HG02938 (cell line): ENCODE measurements around the gene EFHC1.

ENCODE experiments used
- ATAC-seq: cut with Tn5 transposase; IDR thresholded peaks from one replicate; pipeline ENCODE4 v1.9.1; 2021; ENCODE audit warnings: mild to moderate bottlenecking, moderate library complexity; ENCODE audit not compliant: unreplicated experiment

EFHC1 gene

DNA sequence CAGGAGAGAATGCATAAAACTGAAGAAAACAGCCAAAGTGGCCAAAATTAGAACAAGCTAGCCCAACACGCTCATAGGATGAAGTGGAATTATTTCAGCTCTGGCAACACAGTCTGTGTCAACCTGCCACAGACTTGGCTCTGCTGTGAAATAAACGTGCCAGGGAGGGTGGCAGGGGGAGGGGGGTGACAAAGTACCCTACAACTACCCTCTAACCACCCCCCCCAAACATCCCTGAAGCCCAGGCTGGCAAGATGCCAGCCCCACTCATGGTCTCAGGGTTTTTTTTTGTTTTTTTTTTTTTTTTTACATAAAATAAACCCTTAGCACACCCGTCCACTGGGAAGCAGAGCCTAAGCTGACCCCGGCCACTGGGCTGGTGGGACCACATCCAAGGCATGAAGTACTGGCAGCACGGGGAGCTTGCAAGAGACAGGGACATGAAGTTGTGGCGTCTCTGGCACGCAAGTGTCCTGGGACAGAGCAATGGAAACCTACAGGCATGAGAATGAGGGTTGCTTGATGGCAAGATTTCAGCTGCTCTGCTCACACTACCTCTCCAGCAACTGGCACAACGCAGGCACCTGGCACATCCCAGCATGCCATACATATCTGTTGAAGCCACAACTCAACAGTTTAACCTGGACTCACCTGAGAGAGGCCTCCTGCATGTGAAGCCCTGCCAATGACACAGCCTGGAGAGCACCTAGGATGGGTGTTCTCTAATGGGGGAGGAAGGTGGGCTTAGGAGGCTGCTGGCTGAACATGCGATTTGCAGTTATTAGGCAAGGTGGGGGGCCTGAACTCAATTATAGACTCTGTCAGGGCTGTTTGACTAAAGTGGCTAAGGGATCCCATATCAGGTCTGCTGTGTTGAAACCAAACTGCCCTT lies 80.3 kb downstream of the EFHC1 start:
- ATAC-seq, result no peak

DNA sequence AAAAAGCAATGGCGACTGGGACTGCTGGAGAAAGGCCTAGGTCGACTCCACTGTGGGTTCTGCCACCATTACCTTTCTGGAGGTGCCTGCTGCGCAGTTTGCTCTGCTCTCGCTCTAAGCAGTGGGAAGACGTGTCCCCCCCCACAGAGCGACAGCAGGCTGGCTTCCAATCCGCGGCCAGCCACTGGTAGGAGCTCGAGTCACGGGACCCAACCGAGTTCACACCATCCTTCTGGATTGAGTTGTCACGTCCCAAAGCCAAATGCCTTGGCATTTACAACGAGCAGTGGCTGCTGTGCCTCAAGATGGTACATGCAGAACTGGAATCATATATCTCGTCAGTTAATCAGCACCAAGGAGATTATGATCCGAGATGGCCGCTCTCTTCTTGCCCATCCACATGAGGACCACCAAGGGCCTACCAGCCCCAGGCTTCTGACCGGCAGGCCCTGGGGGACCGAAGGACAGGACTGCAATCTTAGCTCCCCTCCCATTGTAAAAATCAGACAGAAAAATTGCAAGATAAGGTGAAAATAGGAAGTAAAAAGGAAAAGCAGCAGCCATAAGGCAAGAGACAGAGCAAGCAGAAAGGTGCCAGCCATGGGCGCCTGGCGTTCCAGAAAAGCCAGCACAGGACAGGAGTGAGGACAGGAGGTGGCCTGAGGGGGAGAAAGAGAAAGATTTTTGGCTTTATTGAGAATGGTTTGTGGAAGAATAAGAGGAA lies 82.3 kb downstream of the EFHC1 start:
- no peak for ATAC-seq

DNA sequence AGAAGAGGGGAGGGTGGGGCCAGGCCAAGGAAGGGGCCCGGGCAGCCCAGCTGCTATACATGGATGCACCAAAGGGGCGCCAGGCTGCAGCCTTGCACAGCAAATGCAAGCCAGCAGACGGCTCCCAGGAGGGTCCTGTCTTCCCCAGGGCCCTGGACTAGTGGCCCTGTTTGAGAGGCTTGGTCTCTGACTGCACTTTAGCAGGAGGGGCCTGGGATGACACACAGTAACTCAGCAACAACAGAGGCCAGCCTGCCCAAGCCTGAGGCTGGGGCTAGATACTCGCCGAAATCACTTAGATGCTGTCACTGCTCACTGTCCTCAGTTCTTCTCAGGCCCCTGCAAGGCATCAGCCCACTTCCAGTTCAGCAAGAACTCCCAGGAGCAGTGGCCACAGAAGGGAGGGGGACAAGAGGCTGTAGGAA lies 83.2 kb downstream of the EFHC1 start:
- ATAC-seq, result no peak

DNA sequence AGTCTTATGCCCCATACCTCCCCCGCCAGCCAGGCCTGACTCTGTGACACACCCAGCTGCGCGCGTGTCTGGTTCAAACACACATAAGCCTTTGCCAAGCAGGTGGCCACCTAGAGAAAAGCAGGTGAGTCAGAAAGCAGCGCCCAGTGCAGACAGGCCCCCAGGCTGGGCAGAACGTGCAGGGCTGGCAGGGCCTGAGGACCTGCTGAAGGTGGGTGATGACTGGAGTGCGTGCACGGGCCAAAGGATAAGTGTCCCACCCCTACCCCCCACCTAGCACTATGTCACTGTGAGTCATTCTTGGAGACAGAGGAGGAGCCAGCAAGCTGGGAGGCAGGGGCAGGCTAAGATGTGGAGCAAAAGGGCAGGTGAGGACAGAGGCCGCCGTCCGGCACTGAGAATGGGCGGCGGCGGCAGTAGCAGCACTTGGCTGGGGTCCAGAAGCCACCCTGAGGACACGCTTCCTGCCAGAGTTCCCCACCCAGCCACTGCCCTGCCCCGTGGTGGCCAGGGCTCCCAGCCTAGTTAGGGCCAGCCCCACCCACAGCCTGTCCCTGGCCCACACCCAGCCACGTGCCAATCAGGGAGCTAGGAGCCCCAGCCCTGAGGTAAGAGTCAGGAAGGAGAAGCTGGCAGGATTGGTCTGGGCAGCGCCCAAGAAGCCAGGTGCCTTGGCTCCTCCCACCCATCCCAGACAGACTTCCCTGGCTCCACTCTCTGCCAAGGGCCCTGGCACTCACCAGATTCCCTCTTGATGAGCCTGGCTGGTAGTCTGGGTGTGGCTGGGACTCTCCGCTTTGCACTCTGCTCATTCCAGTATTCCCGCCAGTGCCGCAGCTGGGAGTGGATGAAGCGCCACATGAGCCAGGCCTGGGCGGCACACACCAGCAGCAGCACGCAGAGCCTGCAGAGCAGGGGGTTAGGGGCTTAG lies 84.0 kb downstream of the EFHC1 start:
- ATAC-seq, result no peak

DNA sequence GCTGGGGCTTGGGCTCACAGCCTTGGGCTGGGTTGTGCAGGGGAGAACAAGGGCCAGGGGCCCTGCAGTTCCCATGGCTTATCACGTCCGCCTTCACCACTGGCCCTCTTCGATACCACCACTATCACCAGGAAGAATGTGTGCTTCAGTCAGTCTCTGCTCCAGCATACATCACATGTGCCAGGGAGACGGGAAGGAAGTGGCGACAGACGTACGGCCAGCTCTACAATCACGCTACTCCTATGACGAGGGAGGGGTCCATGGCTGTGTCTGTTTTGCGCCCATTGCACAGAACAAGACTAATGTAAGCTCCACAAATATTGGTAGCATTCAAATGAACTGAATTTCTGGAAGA lies 84.6 kb downstream of the EFHC1 start:
- ATAC-seq, result no peak

DNA sequence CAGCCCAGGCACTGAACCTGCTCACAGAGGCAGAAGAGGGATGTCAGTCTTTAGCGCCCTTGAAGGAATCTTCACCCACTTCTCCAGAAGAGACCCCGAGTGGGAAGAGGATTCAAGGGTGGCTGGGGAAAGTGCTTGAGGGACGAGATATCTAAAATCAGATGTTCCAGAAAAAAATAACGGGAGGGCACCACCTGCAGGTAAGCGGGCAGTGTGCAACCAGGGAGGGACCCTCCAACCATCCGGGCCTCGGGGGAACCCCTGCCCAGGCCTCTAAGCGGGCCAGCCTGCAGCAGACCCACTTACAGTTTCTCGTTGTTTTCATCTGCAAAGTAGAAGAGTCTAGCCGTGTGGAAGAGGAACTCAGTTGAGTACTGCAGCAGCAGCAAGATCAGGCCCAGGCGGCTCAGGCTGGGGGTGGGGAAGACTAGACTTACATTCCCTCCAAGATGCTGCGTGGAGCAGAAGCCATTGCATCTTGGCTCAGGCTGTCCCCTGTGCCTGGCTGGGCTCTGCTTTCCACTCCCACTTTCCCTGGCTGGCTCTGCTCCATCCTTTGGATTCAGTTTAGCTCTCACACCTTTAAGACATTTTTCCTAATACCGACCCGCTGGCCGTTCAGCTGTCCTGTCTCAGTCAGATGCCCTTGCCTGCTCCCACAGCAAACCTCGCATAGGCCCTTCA lies 85.7 kb downstream of the EFHC1 start:
- ATAC-seq, result no peak

DNA sequence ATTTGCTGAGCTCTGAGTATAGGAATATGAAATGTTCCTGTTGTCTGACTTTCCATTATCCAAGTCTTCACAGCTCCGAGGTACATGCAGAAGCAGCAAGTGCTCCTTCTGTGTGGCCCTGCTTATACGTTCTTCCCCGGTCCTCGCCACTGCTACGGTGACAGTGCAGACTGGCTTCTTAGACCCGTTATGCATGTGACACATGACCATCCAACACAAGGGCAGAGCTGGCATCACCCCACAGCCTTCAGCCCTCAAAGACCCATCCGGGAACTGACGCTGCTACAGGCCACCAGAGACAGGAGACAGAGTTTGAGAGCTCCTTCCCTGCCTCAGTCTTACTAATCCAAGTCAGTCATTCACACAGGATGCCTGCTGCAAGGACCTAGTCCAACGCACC lies 86.3 kb downstream of the EFHC1 start:
- ATAC-seq, result no peak

DNA sequence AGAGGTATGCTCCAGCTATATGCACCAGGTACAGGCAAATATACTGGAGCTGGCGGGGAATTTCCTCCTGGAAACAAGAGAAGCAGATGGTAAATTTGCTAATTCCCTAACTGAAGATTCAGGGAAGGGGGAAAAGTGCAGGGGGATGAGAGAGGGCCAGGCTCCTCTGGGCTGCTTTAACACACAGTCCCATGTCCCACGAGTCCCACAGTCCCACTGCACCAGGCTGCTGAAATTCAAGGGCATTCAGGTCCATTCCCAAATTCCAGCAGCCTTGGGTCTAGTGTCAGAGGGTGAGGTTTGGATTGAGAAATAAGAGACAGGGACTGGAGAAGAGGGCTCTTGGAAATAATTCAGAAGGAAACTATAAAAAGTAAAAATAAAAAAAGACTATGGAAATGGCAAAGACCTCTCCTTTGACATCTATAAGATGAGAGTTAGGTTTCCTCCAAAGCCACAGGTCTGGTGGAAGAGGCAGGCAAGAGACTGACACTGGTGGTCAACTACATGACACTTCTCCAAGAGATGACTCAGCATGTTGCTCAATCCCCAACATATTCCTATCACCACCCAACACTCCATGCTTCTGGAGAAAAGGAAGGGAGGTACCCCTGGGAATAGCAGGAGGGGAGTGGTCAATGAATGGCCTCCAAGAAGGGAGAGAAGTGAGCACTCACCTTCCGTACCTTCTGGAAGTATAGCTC lies 87.6 kb downstream of the EFHC1 start:
- ATAC-seq, result no peak

DNA sequence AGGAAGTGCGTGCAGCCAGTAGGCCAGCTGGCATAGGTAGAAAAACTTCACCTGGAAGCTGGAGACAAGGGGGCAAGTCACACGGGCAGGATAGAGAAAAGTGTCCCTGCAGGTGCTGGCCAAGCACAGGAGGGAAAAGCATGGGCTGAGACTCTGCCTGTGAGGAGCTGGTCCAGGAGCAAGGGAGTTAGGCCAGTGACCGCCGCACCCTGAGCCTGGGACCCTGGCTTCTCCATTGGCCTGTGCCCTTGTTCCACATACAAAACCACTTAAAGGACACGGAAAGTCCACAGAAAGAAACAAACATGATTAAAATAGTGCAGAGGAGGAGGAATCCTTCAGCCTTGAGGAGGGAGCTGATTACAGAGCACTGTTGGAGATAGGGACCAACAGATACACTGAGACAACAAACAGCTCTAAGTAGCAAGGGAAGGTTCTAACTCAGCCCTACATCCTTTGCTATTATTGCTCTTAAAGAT lies 88.2 kb downstream of the EFHC1 start:
- no peak for ATAC-seq

DNA sequence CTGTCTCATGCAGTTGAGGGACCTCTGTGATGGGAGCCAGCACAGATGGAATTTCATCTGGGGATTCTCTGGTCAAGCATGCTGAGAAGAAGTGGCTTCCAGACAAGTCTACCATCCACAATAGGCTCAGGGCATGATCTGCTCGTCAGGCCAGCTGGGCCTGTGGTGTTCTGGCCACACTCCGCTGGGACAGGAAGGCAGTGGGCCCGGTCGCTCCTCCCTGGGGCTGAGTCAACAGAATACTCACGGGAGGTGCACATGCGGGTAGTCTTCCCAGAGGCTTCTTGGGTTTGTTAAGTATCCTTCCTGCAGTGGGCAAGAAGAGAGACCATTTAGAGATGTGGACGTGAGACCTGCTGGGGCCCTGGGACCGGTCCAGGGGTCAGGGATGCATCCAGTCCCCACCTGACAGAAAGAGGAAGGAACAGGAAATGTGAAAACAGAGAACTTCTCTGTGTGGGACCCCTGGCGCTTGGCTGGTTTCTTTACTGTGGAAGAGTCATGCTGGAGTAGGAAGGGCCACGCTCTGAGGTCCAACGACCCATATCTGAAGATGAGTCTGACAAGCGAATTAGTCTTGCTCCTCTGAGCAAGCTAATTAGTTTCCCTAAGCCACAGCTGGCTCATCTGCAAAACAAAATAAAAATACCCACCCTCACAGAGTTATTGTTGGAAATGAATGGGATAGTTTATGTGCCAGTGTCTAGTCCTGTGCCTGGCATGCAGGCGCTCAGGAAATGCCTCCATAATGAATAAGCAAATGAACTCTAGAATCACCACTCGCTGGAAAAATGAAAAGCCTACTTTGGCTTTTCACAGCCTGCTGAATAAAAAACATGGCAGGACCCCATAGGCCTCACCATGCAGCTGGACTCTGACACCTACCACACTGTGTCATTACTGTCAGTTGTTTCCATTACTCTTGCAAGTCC lies 89.4 kb downstream of the EFHC1 start:
- no peak for ATAC-seq

DNA sequence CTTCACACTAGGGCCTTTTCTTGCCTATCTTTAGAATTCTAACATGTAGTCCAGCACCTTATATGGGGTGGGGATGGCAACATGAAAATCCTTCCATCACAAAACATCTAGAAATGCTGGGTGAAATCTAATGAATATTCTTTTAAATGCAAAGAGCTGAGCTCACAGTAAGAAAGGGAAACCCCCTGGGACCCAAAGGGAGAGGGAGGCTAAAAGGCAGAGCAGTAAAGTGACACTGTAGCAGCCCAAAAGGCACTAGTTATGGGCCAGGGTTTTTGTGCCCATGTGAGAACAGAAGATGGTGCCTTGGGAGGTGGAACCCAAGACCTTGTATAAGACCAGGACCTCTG lies 90.0 kb downstream of the EFHC1 start:
- no peak for ATAC-seq

DNA sequence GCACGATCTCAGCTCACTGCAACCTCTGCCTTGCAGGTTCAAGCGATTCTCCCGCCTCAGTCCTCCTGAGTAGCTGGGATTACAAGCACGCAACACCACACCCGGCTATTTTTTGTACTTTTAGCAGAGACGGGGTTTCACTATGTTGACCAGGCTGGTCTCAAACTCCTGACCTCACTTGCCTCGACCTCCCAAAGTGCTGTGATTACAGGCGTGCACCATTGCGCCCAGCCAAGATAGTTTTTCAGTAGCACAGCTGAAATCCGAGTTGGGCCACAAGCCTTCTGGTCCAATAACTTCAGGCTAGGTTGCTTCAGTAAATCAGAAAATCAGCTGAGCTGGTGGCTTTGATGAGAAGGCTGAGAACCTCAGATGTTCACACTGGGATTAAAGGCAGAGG lies 91.0 kb downstream of the EFHC1 start:
- no peak for ATAC-seq

DNA sequence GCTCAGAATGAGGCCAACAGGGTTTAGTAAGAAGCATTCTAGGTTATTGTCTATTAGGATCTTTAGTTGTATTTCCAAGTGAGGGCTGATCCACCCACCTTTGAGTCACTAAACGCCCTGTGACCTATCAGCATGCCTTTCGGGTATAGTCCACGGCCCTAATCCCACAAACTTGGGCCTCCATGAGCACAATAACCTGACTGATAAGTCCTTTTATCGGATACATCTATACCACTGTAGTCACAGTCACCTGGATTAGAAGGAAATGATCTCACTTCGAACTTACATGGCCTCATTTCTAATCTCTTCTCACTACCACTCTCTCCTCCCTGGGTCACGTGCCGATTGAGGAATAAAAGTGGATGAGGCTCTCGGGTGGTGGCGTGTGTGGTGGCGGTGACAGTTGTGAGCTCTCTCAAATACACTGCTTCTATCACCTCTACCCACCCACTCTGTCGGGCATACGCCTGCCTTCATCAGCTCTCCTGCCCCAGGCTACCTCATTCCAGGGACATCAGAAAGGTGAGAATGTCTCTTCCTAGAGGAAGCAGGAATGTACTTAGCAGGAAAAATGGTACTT lies 91.5 kb downstream of the EFHC1 start:
- no peak for ATAC-seq

DNA sequence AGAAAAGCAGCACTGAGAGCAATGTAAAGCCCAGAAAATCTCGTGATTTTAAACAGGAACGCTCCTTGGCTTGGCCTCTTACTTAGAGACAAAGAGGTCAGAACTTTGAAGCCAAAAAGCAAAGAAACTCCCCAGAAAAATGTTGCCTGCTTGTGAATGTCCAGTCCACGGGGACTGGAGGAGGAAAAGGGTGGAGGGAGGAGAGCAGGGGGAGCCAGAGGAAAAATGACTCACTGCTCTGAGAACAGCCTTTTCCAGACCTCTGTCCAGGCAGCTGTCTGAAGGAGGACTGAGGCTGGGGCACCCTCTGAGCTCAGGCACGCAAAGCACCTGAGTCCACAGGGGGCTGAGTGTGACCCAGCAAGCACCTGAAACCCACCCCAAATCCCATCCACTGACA lies 92.1 kb downstream of the EFHC1 start:
- no peak for ATAC-seq

DNA sequence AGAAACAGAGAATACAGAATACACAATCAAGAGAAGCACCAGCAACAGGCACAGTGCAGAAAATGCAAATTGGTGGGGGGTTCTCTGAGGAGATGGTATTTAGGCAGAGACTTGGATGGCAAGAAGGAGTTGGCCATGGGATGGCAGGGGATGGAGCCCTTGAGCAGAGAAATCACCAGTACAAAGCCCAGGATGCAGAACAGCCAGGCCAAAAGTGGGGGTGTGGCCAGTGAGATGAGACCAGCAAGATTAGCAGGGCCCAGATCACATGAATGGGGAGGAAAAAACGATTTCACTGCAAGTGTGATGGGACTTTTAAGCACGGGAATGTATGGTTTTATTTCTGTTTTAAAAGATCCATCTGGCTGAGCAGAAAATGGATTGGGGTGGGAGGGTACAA lies 93.3 kb downstream of the EFHC1 start:
- ATAC-seq, result no peak

DNA sequence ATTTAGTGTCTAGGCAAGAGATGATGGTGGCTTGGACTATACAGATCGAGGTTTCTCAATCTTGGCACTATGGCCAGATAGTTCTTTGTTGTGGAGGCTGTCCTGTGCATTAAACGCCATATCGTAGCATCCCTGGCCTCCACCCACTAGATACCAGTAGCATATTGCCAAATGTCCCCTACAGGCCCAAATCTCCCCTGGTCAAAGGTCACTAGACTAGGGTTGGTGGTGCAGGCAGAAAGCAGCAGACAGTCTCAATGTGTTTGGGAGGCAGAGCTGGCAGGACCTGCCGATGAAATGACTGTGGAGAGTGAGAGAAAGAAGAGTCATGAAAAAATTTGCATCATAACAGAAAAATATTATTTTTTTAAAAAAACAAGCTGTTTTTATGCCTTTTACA lies 93.8 kb downstream of the EFHC1 start:
- no peak for ATAC-seq

DNA sequence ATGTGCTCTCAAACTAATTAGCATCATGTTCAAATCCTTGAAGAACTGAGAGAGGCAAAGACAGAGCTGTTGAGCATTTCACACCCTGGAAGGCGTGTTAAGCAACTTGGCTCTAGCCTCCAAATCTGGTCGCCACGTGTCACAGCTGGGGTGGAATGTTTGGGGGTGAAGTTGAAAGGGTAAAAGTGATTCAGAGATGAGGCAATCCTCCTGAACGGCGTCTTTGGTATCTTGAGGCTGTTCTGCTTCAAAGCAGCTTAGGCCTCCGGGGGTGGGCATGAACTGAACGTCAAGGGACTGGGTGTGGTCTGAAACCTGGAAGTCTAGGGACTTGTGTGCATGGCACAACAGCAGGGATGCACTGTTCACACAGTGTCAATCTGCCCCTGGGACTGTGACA lies 94.4 kb downstream of the EFHC1 start:
- no peak for ATAC-seq

DNA sequence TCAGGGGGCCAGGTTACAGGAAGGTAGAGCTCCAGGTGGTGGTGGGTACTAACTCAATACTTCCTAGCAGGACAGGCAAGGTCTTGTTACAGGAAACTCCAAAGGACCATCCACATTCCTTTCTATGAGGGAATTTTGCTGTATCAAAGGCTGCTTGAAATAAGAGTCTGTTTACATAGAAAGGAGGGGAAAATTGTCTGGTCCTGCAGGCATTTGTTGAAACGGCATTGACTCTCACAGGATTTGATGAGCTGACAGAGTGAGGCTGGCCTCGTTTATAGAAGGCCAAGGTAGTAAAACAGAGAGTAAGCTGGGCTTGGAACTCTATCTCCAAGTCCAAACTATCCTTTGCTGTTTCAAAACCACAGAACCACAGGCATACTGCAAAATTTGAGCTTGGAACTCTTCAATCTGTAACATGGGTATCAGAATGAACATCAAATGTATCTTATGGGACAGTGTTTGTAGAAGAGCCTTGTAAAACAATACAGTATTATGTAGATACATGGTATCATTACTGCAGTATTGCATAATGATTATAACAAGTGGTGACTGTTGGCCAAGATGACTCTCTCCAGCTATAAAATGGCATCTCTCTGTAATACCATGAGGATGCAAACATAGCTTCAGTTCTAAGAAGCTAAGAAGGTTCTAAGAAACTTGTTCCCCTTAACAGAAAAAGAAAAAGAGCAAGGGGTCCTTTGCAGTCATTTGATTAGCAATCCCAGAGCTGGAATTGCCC lies 95.2 kb downstream of the EFHC1 start:
- no peak for ATAC-seq
